Lung (tissue), 12 donors: ENCODE results near the gene KHSRP. TPM values are rescaled to one million over a fixed set of nuclear protein-coding genes. Genes with fewer than 3 reads are reported as not detected.

Experiments used
- ATAC-seq: fragments of 200-7000 bp; cut with Tn5 transposase; one replicate; pipeline ENCODE4 v1.9.1; 2020; ENCODE audit warnings: moderate number of reproducible peaks; ENCODE audit not compliant: insufficient read depth, low FRiP score
- DNase-seq, 3 donors: peaks; one replicate each; pipeline ENCODE4 v3.0.0-alpha.2; 2013 to 2017
- H3K27ac ChIP-seq, 2 donors: one replicate each; pipeline ENCODE4 v1.5.1; 2013; ENCODE audit warnings: mild to moderate bottlenecking in 2 of 2, moderate library complexity in 2 of 2, control low read depth in 1 of 2, inconsistent platforms in 1 of 2, low read depth in 1 of 2, low read length in 1 of 2
- H3K27me3 ChIP-seq, 3 donors: one replicate each; pipeline ENCODE4 v1.5.1; 2013; ENCODE audit warnings: low read length in 2 of 3; ENCODE audit not compliant: control insufficient read depth in 3 of 3, insufficient read depth in 3 of 3
- H3K36me3 ChIP-seq, 4 donors: one replicate each; pipeline ENCODE4 v1.5.1; 2013; ENCODE audit warnings: low read length in 4 of 4, mild to moderate bottlenecking in 1 of 4, moderate library complexity in 1 of 4; ENCODE audit not compliant: control insufficient read depth in 4 of 4, insufficient read depth in 4 of 4
- H3K4me1 ChIP-seq, 5 donors: one replicate each; pipeline ENCODE4 v1.5.1; 2013; ENCODE audit warnings: low read length in 5 of 5, mild to moderate bottlenecking in 2 of 5, moderate library complexity in 1 of 5; ENCODE audit not compliant: control insufficient read depth in 5 of 5, insufficient read depth in 5 of 5
- H3K4me3 ChIP-seq: one replicate; pipeline ENCODE4 v1.5.1; 2013; ENCODE audit warnings: mild to moderate bottlenecking, control low read depth, moderate library complexity
- H3K9ac ChIP-seq, 2 donors: one replicate each; pipeline ENCODE4 v1.5.1; 2013; ENCODE audit warnings: low read length in 2 of 2, control low read depth in 1 of 2; ENCODE audit not compliant: insufficient read depth in 1 of 2
- H3K9me3 ChIP-seq, 4 donors: one replicate each; pipeline ENCODE4 v1.5.1; 2013; ENCODE audit warnings: low read length in 3 of 4, mild to moderate bottlenecking in 1 of 4, moderate library complexity in 1 of 4; ENCODE audit not compliant: control insufficient read depth in 4 of 4, insufficient read depth in 3 of 4
- CTCF ChIP-seq: IDR thresholded peaks from 2 replicates; pipeline ENCODE4 v1.5.1; 2012; ENCODE audit warnings: mild to moderate bottlenecking; ENCODE audit errors: control extremely low read depth, extremely low read depth
- WGBS, 2 donors: extraction: QIAGEN DNeasy Blood & Tissue Kit; methylation state at CpG; one replicate each; pipeline ENCODE4 v1.1.7; 2013; 5-methylcytosine and 5-hydroxymethylcytosine counted together
- polyA plus RNA-seq, 2 donors: library from polyadenylated mRNA; stranded (reverse); fragments of 200-250 nt; gene quantifications; one replicate each; pipeline ENCODE4 v1.2.1, GENCODE V29; 2013
- total RNA-seq, 2 donors: library from RNA; depleted of rRNA in 1 of 2; stranded (reverse); fragments of >200 nt in 1 of 2; gene quantifications; one replicate each; pipeline ENCODE4 v1.2.1, GENCODE V29; 2014 to 2021
- donor health status: control.
- donor health status: control.
- donor health status: Bipolar disorder and iron deficiency.
- donor health status: healthy.
- donor health status: DM: yes; HTN: yes; CAD: no.

Gene KHSRP
- total and polyA plus RNA-seq, 4 donors, result 116 to 204 (median 141) TPM

GRCh38 chr19:6471076-6471475 is 46.5 kb upstream of the KHSRP start:
- no peaks in the 10 kb centered on the region for H3K9me3 ChIP-seq
- no peak for TF ChIP-seq CTCF
- ATAC-seq, result no peak
- WGBS, 2 donors, result 82 to 88% methylated on average over 14 of the region's 14 CpGs
- DNase-seq, result no peak
- H3K36me3 ChIP-seq, result no peaks in the 10 kb centered on the region
- peaks cover 0 to 5% (median 0%) of the 10 kb centered on the region in 5 donors for H3K4me1 ChIP-seq
- no peak overlapping the region for H3K9ac ChIP-seq
- peaks cover 0 to 11% (median 5%) of the 10 kb centered on the region in 3 donors for H3K27me3 ChIP-seq
- H3K27ac ChIP-seq, result no peak overlapping the region
- H3K4me3 ChIP-seq, result no peak overlapping the region

GRCh38 chr19:6470173-6470572 is 45.6 kb upstream of the KHSRP start:
- ATAC-seq (no peak), DNase-seq (no peak)
- Histone ChIP-seq H3K4me3 (no peak overlapping the region), H3K9me3 (no peaks in the 10 kb centered on the region), H3K9ac (no peak overlapping the region), H3K36me3 (no peaks in the 10 kb centered on the region), H3K27ac (no peak overlapping the region), H3K4me1 (no peaks in the 10 kb centered on the region), H3K27me3 (peaks cover 0 to 7% (median 7%) of the 10 kb centered on the region in 3 donors)
- TF ChIP-seq CTCF, result no peak
- 75 to 84% methylated on average over 8 of the region's 8 CpGs for WGBS, 2 donors

- no peak for TF ChIP-seq CTCF
Observed at GRCh38 chr19:6467384-6467783, 42.8 kb upstream of the KHSRP start.

More at GRCh38 chr19:6467384-6467783, 42.8 kb upstream of the KHSRP start:
- no peak overlapping the region for H3K27ac ChIP-seq
- H3K27me3 ChIP-seq, result peaks cover 0 to 7% (median 7%) of the 10 kb centered on the region in 3 donors
- DNase-seq (no peak), ATAC-seq (no peak)
- WGBS, 2 donors, result 80 to 88% methylated on average over 8 of the region's 8 CpGs
- no peaks in the 10 kb centered on the region for H3K36me3 ChIP-seq
- peaks cover 0 to 3% (median 0%) of the 10 kb centered on the region in 5 donors for H3K4me1 ChIP-seq
- no peak overlapping the region for H3K4me3 ChIP-seq
- H3K9ac ChIP-seq, result no peak overlapping the region
- no peaks in the 10 kb centered on the region for H3K9me3 ChIP-seq
